ENCODE data around the gene LRP4.

GRCh38 chr11:46837860-46838259, 80.5 kb downstream of the LRP4 start:
- TF ChIP-seq CTCF (IDR thresholded peaks at IDR 0.05; ENCODE audit: insufficient read depth, low read length) (no peak), REST (IDR thresholded peaks at IDR 0.05; ENCODE audit: insufficient replicate concordance, low read depth) (no peak), SPI1 (IDR thresholded peaks at IDR 0.05; ENCODE audit: borderline replicate concordance, low read depth) (no peak)
